ENCODE results near the gene NUAK2. TPM values are rescaled to one million over a fixed set of nuclear protein-coding genes. Genes with fewer than 3 reads are reported as not detected.

NUAK2 gene
- total RNA-seq, 2 experiments from 2014 or later: 5.3 to 9.1 TPM

DNA sequence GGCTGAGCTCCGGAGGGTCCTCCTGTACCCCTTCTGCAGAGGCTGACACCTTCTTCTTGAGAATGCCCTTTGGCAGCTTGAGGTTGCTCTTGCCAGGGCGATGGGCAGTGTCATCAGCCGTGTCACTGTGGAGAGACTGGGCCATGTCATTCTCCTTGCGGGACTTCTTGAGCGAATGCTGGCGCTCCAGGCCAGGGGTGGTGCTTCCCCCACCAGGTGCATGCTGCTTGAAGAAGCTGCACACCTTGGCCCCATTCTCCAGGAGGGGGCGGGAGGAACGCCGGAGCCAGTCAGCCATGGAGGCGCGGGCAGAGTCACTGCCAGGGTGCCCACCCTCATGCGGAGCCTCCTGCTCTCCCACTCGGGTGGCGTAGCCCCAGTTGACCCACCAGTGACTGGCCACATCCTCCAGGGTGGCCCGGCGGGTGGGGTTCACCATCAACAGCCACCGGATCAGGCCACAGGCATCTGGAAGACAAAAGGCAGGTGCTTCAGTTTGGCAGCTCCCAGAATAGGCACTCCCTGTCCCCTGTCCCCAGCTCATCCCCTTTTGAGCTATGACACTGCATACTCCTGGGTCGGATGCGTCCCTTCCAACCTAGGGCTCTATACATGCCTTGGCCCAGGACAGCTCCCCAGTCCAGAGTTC is 17.4 kb downstream of the NUAK2 start:
- no peaks in the 10 kb centered on the region for H4K20me1 ChIP-seq (ENCODE audit: insufficient read depth, low read length)
- TF ChIP-seq EZH2phosphoT487 (IDR thresholded peaks at IDR 0.05; ENCODE audit: borderline replicate concordance, low read depth, low read length): no peak
- TF ChIP-seq, protein P1, sequence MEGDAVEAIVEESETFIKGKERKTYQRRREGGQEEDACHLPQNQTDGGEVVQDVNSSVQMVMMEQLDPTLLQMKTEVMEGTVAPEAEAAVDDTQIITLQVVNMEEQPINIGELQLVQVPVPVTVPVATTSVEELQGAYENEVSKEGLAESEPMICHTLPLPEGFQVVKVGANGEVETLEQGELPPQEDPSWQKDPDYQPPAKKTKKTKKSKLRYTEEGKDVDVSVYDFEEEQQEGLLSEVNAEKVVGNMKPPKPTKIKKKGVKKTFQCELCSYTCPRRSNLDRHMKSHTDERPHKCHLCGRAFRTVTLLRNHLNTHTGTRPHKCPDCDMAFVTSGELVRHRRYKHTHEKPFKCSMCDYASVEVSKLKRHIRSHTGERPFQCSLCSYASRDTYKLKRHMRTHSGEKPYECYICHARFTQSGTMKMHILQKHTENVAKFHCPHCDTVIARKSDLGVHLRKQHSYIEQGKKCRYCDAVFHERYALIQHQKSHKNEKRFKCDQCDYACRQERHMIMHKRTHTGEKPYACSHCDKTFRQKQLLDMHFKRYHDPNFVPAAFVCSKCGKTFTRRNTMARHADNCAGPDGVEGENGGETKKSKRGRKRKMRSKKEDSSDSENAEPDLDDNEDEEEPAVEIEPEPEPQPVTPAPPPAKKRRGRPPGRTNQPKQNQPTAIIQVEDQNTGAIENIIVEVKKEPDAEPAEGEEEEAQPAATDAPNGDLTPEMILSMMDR (conservative IDR thresholded peaks at IDR 0.05; ENCODE audit: low read length): no peak
- H3K27ac ChIP-seq (ENCODE audit: low read depth, low read length, poor library complexity, severe bottlenecking): no peak overlapping the region
- DNase-seq (ENCODE audit: low spot score): no peak
- H3K9me2 ChIP-seq (ENCODE audit: insufficient read depth, low read length): no peaks in the 10 kb centered on the region
- H2AFZ ChIP-seq (ENCODE audit: low read length): no peak overlapping the region
- ChIA-PET CTCF (ENCODE audit: unreplicated experiment) (no interaction called here), POLR2A (no interaction called here)
- H3K36me3 ChIP-seq (ENCODE audit: insufficient read depth, low read length): peaks cover 66% of the 10 kb centered on the region
- no peak overlapping the region for H3K4me2 ChIP-seq (ENCODE audit: low read length)
- H3K4me1 ChIP-seq (ENCODE audit: insufficient read depth, low read length, poor library complexity, severe bottlenecking): peaks cover 31% of the 10 kb centered on the region
- intact Hi-C loops (cut with micrococcal nuclease; ENCODE audit: unreplicated experiment): no loop called here
- H3K4me3 ChIP-seq (ENCODE audit: low read depth, low read length, poor library complexity, severe bottlenecking): no peak overlapping the region
- no peaks in the 10 kb centered on the region for H3K9me3 ChIP-seq (ENCODE audit: low read length)
- H3K79me2 ChIP-seq (ENCODE audit: insufficient read depth, low read depth, low read length): no peaks in the 10 kb centered on the region
- BruUV-seq (replicated peaks): no TSS peak

DNA sequence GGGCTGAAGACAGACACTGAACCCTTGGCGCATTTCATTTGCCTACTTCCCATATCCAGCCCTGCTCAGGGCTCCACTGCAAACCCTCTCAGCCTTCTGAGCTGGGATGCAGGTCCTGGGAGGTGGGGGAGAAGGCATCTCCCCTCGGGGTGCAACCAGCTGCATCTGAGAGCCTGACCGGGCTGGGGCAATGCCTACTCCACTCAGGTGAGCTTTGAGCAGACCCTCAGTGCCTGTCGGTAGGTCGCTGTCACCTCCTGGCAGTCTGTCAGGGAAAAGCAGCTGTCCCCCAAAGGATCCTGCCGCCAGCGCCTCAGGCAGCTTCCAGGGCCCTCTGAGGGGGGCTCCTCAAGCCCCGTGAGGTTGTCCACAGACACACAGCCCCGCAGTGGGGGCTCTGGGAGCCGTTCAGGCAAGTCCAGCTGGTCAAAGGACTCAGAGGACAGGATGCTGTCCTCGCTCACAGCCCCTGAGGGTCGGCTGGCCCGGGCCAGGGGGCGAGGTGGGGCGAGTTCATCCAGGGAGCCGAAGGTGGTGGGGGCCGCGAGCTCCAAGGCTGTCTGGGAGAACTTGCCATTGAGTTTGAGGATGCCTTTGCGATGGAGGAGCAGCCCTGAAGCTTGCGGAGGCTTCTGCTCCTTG is 18.2 kb downstream of the NUAK2 start:
- intact Hi-C loops (cut with micrococcal nuclease; ENCODE audit: unreplicated experiment): no loop called here
- Histone ChIP-seq H2AFZ (ENCODE audit: low read length) (no peak overlapping the region), H3K27ac (ENCODE audit: low read depth, low read length, poor library complexity, severe bottlenecking) (no peak overlapping the region), H4K20me1 (ENCODE audit: insufficient read depth, low read length) (no peaks in the 10 kb centered on the region), H3K9me2 (ENCODE audit: insufficient read depth, low read length) (no peaks in the 10 kb centered on the region), H3K9me3 (ENCODE audit: low read length) (no peaks in the 10 kb centered on the region), H3K4me1 (ENCODE audit: insufficient read depth, low read length, poor library complexity, severe bottlenecking) (peaks cover 39% of the 10 kb centered on the region), H3K4me2 (ENCODE audit: low read length) (no peak overlapping the region), H3K79me2 (ENCODE audit: insufficient read depth, low read depth, low read length) (no peaks in the 10 kb centered on the region), H3K36me3 (ENCODE audit: insufficient read depth, low read length) (peaks cover 59% of the 10 kb centered on the region), H3K4me3 (ENCODE audit: low read depth, low read length, poor library complexity, severe bottlenecking) (no peak overlapping the region)
- BruUV-seq (replicated peaks): no TSS peak
- TF ChIP-seq, protein P1 (conservative IDR thresholded peaks at IDR 0.05; ENCODE audit: low read length): no peak
- TF ChIP-seq EZH2phosphoT487 (IDR thresholded peaks at IDR 0.05; ENCODE audit: borderline replicate concordance, low read depth, low read length): no peak
- POLR2A ChIA-PET: interaction anchor here (1.0 kb wide), 1 partner anchor 8 kb away, joined by 3 read pairs; no protein-coding TSS in a partner anchor
- CTCF ChIA-PET (ENCODE audit: unreplicated experiment): no interaction called here
- DNase-seq (ENCODE audit: low spot score): no peak

All from OCI-LY7 (cell line).